Measurements from ENCODE around the gene STKLD1.

GRCh38 chr9:133390713-133391112 is 14.5 kb downstream of the STKLD1 start:
- TF ChIP-seq, protein P1, sequence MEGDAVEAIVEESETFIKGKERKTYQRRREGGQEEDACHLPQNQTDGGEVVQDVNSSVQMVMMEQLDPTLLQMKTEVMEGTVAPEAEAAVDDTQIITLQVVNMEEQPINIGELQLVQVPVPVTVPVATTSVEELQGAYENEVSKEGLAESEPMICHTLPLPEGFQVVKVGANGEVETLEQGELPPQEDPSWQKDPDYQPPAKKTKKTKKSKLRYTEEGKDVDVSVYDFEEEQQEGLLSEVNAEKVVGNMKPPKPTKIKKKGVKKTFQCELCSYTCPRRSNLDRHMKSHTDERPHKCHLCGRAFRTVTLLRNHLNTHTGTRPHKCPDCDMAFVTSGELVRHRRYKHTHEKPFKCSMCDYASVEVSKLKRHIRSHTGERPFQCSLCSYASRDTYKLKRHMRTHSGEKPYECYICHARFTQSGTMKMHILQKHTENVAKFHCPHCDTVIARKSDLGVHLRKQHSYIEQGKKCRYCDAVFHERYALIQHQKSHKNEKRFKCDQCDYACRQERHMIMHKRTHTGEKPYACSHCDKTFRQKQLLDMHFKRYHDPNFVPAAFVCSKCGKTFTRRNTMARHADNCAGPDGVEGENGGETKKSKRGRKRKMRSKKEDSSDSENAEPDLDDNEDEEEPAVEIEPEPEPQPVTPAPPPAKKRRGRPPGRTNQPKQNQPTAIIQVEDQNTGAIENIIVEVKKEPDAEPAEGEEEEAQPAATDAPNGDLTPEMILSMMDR (tag by site-specific recombination; IDR thresholded peaks at IDR 0.05): no peak
- TF ChIP-seq ZBTB26 (tag by site-specific recombination; optimal IDR thresholded peaks at IDR 0.05): no peak
- no peak for TF ChIP-seq ZNF692 (tag by site-specific recombination; IDR thresholded peaks at IDR 0.05)
- TF ChIP-seq, protein P2, sequence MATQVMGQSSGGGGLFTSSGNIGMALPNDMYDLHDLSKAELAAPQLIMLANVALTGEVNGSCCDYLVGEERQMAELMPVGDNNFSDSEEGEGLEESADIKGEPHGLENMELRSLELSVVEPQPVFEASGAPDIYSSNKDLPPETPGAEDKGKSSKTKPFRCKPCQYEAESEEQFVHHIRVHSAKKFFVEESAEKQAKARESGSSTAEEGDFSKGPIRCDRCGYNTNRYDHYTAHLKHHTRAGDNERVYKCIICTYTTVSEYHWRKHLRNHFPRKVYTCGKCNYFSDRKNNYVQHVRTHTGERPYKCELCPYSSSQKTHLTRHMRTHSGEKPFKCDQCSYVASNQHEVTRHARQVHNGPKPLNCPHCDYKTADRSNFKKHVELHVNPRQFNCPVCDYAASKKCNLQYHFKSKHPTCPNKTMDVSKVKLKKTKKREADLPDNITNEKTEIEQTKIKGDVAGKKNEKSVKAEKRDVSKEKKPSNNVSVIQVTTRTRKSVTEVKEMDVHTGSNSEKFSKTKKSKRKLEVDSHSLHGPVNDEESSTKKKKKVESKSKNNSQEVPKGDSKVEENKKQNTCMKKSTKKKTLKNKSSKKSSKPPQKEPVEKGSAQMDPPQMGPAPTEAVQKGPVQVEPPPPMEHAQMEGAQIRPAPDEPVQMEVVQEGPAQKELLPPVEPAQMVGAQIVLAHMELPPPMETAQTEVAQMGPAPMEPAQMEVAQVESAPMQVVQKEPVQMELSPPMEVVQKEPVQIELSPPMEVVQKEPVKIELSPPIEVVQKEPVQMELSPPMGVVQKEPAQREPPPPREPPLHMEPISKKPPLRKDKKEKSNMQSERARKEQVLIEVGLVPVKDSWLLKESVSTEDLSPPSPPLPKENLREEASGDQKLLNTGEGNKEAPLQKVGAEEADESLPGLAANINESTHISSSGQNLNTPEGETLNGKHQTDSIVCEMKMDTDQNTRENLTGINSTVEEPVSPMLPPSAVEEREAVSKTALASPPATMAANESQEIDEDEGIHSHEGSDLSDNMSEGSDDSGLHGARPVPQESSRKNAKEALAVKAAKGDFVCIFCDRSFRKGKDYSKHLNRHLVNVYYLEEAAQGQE (tag by site-specific recombination; IDR thresholded peaks at IDR 0.05): no peak
- no peak for TF ChIP-seq ZNF311 (tag by site-specific recombination; IDR thresholded peaks at IDR 0.05; ENCODE audit: borderline replicate concordance)
- no peak for TF ChIP-seq HOXC10 (CRISPR knock-in tag; IDR thresholded peaks at IDR 0.05)
- no peak for TF ChIP-seq ZNF24 (tag by site-specific recombination; IDR thresholded peaks at IDR 0.05)
- no peak for TF ChIP-seq AEBP2 (tag by site-specific recombination; IDR thresholded peaks at IDR 0.05; ENCODE audit: borderline replicate concordance)
- TF ChIP-seq ZNF416 (tag by site-specific recombination; IDR thresholded peaks at IDR 0.05): no peak
- TF ChIP-seq ZNF654 (tag by site-specific recombination; IDR thresholded peaks at IDR 0.05; ENCODE audit: low read depth): no peak
- TF ChIP-seq KLF7 (tag by site-specific recombination; IDR thresholded peaks at IDR 0.05; ENCODE audit: borderline replicate concordance): no peak
